Transverse colon (tissue), 4 donors: ENCODE data around the gene REV1.

Source experiments
- CTCF ChIP-seq, 5 experiments: fragments of 200-600 bp in 3 of 5; fragments of 450-650 bp in 2 of 5; sonication (generic) in 3 of 5; IDR thresholded peaks; 1 replicate in 2 of 5; 2 replicates in 3 of 5; pipeline ENCODE4 v1.5.1; 2016 to 2017; ENCODE audit warnings: antibody characterized with exemption in 5 of 5, inconsistent platforms in 3 of 5, mild to moderate bottlenecking in 2 of 5, moderate library complexity in 1 of 5
- POLR2AphosphoS5 ChIP-seq, 3 donors: sonication (generic); formaldehyde crosslinking; IDR thresholded peaks; one replicate each; pipeline ENCODE4 v1.6.1; 2016; ENCODE audit warnings: antibody characterized with exemption in 3 of 3

DNA sequence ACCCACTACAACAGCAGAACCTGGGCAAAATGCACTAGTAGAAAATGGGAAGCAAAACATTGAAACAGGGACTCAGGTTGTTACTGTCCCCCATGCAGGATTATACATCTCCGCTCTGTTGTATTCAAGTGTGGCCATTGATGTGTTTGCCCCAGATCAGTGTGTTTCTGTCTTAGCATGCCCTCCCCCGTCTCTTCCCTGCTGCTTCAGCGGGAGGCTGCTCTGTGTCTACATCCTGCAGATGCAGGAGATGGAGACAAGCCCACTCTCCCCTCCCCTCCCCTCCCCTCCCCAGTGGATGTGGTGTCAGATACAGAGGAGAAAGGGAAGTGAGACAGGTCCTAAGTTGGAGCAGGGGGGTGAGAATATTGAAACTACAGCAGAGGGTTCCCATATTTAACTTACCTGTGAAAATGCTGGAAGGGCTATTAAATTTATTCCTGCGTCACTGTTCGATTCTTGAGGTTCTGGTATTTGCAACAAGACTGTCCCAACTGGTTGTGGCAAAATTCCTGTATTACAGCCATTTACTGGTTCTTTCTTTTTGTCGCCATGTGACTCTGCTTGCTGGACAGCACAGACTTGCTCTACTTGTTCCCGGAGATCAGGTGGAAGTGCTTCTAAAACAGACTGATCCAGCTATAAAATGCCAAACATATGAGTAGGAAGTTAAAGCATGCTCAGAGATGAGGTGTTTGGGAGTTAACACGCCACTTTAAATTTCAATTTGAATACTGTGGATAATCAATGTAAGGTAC lies 85.6 kb downstream of the REV1 start:
- TF ChIP-seq CTCF (IDR thresholded peaks at IDR 0.05) (no peak), POLR2AphosphoS5 (IDR thresholded peaks at IDR 0.05) (no peak)
